GM12878 (cell line): ENCODE measurements around the gene ZNF410. TPM values are rescaled to one million over a fixed set of nuclear protein-coding genes. Genes with fewer than 3 reads are reported as not detected.

Source experiments
- CBX5 ChIP-seq: sonication (generic); IDR thresholded peaks from 2 replicates; pipeline ENCODE4 v1.6.1; 2016; ENCODE audit warnings: low read depth, moderate library complexity, mild to moderate bottlenecking, inconsistent platforms
- CHD1 ChIP-seq: IDR thresholded peaks from 2 replicates; pipeline ENCODE4 v1.6.1; 2012; ENCODE audit warnings: low read depth, low read length, improper control_type of control experiment
- CREM ChIP-seq: IDR thresholded peaks from 2 replicates; pipeline ENCODE4 v1.6.1; 2014; ENCODE audit warnings: antibody characterized with exemption, low read depth
- ESRRA ChIP-seq: IDR thresholded peaks from 2 replicates; pipeline ENCODE4 v1.6.1; 2012; ENCODE audit warnings: mild to moderate bottlenecking, low read length, improper control_type of control experiment
- FOXK2 ChIP-seq: fragments of 450-650 bp; IDR thresholded peaks from 2 replicates; pipeline ENCODE4 v1.6.1; 2017; ENCODE audit warnings: mild to moderate bottlenecking, moderate library complexity
- IRF4 ChIP-seq: IDR thresholded peaks from 2 replicates; pipeline ENCODE4 v1.6.1; 2011; ENCODE audit warnings: low read depth, low read length
- KAT2A ChIP-seq: conservative IDR thresholded peaks from 2 replicates; pipeline ENCODE4 v1.6.1; 2011; ENCODE audit warnings: low read depth, low read length; ENCODE audit not compliant: control insufficient read depth
- MTA3 ChIP-seq: IDR thresholded peaks from 2 replicates; pipeline ENCODE4 v1.6.1; 2012; ENCODE audit warnings: low read length, inconsistent platforms, borderline replicate concordance
- NFXL1 ChIP-seq: fragments of 450-650 bp; IDR thresholded peaks from 2 replicates; pipeline ENCODE4 v1.6.1; 2017; ENCODE audit warnings: antibody characterized with exemption, mild to moderate bottlenecking, borderline replicate concordance
- NRF1 ChIP-seq: conservative IDR thresholded peaks from 2 replicates; pipeline ENCODE4 v1.6.1; 2011; ENCODE audit warnings: mild to moderate bottlenecking, low read depth, low read length, improper control_type of control experiment
- RAD21 ChIP-seq: IDR thresholded peaks from 2 replicates; pipeline ENCODE4 v1.6.1; 2011; ENCODE audit warnings: mild to moderate bottlenecking, low read depth, low read length, moderate library complexity; ENCODE audit not compliant: insufficient read depth
- ZSCAN29 ChIP-seq: fragments of 450-650 bp; IDR thresholded peaks from 2 replicates; pipeline ENCODE4 v1.6.1; 2017; ENCODE audit warnings: mild to moderate bottlenecking, moderate library complexity
- polyA plus RNA-seq, 11 experiments: library from polyadenylated mRNA; depleted of rRNA in 4 of 11; unstranded in 6 of 11; stranded (reverse) in 5 of 11; fragments of >200 nt; fragmentation: Nextera tagmentation in 4 of 11; fragmentation: Illumina TruSeq in 1 of 11; extraction: Ambion mirVana in 4 of 11; extraction: Trizol in 1 of 11; gene quantifications; 1 replicate in 1 of 11; 2 replicates in 10 of 11; pipeline versions ENCODE4 v1.2.1 to v1.2.3, GENCODE V29; 2011 to 2016; ENCODE audit warnings: inconsistent platforms in 2 of 11, missing spikeins in 2 of 11, low read depth in 1 of 11
- total RNA-seq, 4 experiments: library from RNA; depleted of rRNA in 3 of 4; stranded (reverse); fragments of >200 nt in 3 of 4; fragmentation: Illumina TruSeq in 1 of 4; extraction: Trizol in 1 of 4; gene quantifications; 2 replicates each; pipeline versions ENCODE4 v1.2.1 to v1.2.3, GENCODE V29; 2013 to 2021
- TF ChIP-seq, protein P1 (sequence below): fragments of 450-650 bp; IDR thresholded peaks from 2 replicates; pipeline ENCODE4 v1.6.1; 2018; ENCODE audit warnings: borderline replicate concordance, mild to moderate bottlenecking; ENCODE audit not compliant: partially characterized antibody
- TF ChIP-seq, protein P2 (sequence below): IDR thresholded peaks from 2 replicates; pipeline ENCODE4 v1.6.1; 2012; ENCODE audit warnings: low read depth, low read length, improper control_type of control experiment
- TF ChIP-seq, protein P3 (sequence below): fragments of 450-650 bp; IDR thresholded peaks from 2 replicates; pipeline ENCODE4 v1.6.1; 2017; ENCODE audit warnings: mild to moderate bottlenecking, moderate library complexity
- TF ChIP-seq, protein P4 (sequence below): IDR thresholded peaks from 2 replicates; pipeline ENCODE4 v1.6.1; 2012; ENCODE audit warnings: low read length, inconsistent platforms

The ZNF410 gene
- total and polyA plus RNA-seq, 10 of the 15 experiments (the other 5 are each of a cell fraction or from before 2014, with no cell fraction given): 31.2 to 56.6 (median 47.7) TPM

DNA sequence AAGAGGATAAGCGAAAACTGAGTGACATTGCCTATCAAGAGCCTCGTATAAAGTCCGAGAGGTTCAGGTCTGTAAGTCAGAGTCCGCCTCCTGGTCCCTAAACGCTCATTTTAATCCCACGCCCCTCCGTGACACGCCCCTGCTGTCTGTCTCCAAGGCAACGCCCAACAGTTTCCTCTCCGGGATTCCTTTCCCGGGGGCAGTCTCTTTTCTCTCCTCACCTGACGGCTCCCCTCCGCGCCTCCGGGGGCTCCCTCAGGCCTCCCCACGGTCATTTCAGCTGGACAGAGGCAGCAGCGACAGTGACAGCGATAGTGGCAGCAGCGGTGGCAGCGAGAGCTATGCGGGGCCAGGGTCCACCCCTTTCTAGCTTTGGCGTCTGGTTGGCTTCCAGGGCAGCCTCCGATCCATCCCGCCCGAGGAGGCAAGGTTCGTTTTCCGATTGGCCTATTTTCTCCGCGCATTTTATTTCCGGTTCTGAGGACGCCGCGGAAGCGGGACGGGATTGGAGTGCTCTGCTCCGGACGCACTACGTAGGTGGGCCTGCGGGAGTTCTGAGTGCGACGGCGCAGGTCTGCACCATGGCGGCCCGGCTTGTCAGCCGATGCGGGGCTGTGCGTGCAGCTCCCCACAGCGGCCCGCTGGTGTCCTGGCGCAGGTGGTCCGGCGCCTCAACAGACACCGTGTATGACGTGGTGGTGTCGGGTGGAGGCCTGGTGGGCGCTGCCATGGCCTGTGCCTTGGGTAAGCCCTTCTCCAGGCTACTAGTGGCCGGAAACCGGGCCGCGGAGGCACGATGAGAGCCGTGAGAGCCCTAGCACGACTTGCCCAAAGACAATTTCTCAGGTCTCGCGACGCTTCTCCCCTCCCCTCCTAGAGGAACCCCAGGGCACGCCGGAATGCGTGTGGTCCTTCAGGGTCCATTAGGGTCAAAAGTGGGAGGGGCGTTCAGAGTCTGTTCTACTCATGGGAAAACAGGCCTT, 63.4 kb downstream of the ZNF410 start, which contains the start of the genes COQ6 and FAM161B (continued):
- TF ChIP-seq, protein P1, sequence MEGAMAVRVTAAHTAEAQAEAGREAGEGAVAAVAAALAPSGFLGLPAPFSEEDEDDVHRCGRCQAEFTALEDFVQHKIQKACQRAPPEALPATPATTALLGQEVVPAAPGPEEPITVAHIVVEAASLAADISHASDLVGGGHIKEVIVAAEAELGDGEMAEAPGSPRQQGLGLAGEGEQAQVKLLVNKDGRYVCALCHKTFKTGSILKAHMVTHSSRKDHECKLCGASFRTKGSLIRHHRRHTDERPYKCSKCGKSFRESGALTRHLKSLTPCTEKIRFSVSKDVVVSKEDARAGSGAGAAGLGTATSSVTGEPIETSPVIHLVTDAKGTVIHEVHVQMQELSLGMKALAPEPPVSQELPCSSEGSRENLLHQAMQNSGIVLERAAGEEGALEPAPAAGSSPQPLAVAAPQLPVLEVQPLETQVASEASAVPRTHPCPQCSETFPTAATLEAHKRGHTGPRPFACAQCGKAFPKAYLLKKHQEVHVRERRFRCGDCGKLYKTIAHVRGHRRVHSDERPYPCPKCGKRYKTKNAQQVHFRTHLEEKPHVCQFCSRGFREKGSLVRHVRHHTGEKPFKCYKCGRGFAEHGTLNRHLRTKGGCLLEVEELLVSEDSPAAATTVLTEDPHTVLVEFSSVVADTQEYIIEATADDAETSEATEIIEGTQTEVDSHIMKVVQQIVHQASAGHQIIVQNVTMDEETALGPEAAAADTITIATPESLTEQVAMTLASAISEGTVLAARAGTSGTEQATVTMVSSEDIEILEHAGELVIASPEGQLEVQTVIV: peak; percentile 57
- TF ChIP-seq ZSCAN29 (no peak), CHD1 (no peak), ESRRA (no peak), IRF4 (0 out of 2 replicates have a peak, but pooled peaks have one; percentile 24), RAD21 (no peak), NRF1 (no peak; the same call in 1 of the 2 replicates), MTA3 (no peak), CBX5 (no peak), NFXL1 (no peak), CREM (peak; percentile 83), FOXK2 (no peak), KAT2A (no peak)
- TF ChIP-seq, protein P2, sequence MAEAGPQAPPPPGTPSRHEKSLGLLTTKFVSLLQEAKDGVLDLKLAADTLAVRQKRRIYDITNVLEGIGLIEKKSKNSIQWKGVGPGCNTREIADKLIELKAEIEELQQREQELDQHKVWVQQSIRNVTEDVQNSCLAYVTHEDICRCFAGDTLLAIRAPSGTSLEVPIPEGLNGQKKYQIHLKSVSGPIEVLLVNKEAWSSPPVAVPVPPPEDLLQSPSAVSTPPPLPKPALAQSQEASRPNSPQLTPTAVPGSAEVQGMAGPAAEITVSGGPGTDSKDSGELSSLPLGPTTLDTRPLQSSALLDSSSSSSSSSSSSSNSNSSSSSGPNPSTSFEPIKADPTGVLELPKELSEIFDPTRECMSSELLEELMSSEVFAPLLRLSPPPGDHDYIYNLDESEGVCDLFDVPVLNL: peak; percentile 14; the same call in 1 of the 2 replicates
- TF ChIP-seq, protein P3, sequence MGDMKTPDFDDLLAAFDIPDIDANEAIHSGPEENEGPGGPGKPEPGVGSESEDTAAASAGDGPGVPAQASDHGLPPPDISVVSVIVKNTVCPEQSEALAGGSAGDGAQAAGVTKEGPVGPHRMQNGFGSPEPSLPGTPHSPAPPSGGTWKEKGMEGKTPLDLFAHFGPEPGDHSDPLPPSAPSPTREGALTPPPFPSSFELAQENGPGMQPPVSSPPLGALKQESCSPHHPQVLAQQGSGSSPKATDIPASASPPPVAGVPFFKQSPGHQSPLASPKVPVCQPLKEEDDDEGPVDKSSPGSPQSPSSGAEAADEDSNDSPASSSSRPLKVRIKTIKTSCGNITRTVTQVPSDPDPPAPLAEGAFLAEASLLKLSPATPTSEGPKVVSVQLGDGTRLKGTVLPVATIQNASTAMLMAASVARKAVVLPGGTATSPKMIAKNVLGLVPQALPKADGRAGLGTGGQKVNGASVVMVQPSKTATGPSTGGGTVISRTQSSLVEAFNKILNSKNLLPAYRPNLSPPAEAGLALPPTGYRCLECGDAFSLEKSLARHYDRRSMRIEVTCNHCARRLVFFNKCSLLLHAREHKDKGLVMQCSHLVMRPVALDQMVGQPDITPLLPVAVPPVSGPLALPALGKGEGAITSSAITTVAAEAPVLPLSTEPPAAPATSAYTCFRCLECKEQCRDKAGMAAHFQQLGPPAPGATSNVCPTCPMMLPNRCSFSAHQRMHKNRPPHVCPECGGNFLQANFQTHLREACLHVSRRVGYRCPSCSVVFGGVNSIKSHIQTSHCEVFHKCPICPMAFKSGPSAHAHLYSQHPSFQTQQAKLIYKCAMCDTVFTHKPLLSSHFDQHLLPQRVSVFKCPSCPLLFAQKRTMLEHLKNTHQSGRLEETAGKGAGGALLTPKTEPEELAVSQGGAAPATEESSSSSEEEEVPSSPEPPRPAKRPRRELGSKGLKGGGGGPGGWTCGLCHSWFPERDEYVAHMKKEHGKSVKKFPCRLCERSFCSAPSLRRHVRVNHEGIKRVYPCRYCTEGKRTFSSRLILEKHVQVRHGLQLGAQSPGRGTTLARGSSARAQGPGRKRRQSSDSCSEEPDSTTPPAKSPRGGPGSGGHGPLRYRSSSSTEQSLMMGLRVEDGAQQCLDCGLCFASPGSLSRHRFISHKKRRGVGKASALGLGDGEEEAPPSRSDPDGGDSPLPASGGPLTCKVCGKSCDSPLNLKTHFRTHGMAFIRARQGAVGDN: no peak; the same call in 1 of the 2 replicates
- TF ChIP-seq, protein P4, sequence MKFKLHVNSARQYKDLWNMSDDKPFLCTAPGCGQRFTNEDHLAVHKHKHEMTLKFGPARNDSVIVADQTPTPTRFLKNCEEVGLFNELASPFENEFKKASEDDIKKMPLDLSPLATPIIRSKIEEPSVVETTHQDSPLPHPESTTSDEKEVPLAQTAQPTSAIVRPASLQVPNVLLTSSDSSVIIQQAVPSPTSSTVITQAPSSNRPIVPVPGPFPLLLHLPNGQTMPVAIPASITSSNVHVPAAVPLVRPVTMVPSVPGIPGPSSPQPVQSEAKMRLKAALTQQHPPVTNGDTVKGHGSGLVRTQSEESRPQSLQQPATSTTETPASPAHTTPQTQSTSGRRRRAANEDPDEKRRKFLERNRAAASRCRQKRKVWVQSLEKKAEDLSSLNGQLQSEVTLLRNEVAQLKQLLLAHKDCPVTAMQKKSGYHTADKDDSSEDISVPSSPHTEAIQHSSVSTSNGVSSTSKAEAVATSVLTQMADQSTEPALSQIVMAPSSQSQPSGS: no peak
